OCI-LY7 (cell line): ENCODE measurements around the gene DCC.

Experiments used
- CTCF ChIP-seq: fragments of 200-600 bp; sonication (generic); conservative IDR thresholded peaks from 2 replicates; pipeline ENCODE4 v1.5.1; 2014; ENCODE audit warnings: mild to moderate bottlenecking, antibody characterized with exemption, low read length, moderate library complexity, mixed read lengths
- EZH2phosphoT487 ChIP-seq: fragments of 200-600 bp; sonication (generic); IDR thresholded peaks from 2 replicates; pipeline ENCODE4 v1.6.1; 2018; ENCODE audit warnings: low read depth, borderline replicate concordance, mild to moderate bottlenecking, mixed run types, antibody characterized with exemption, low read length, moderate library complexity, mixed read lengths

GRCh38 chr18:53421869-53422268, 1081.9 kb downstream of the DCC start:
- no peak for TF ChIP-seq CTCF
- no peak for TF ChIP-seq EZH2phosphoT487
